GM12878 (cell line): Measurements from ENCODE around the gene CLDN25. TPM values are rescaled to one million over a fixed set of nuclear protein-coding genes. Genes with fewer than 3 reads are reported as not detected.

Experiments
- ATAC-seq: fragments of 200-7000 bp; cut with Tn5 transposase; 3 replicates; pipeline ENCODE4 v1.9.1; 2020; ENCODE audit warnings: mild to moderate bottlenecking, moderate library complexity
- BruUV-seq: library from RNA; stranded (reverse); fragments of 400-500 nt; replicated peaks from 2 replicates; lab custom pipeline; 2021; lab: Mats Ljungman, UMichigan
- CTCF ChIA-PET: fragments of 300-600 bp; sonication (Branson Sonifier 250); formaldehyde crosslinking; extraction: SDS; loops from one replicate; lab custom pipeline; 2021; ENCODE audit warnings: inconsistent platforms; lab: Yijun Ruan, JAX
- POLR2A ChIA-PET: fragments of 350-600 bp; formaldehyde crosslinking; extraction: SDS; loops from one replicate; lab custom pipeline; 2021; ENCODE audit warnings: inconsistent platforms; lab: Charles Lee
- RAD21 ChIA-PET: fragments of 300-600 bp; sonication (Branson Sonifier 250); formaldehyde crosslinking; loops from one replicate; lab custom pipeline; 2023; ENCODE audit warnings: antibody characterized with exemption; ENCODE audit not compliant: unreplicated experiment; lab: Charles Lee
- SMC1A ChIA-PET: fragments of 300-600 bp; sonication (Branson Sonifier 250); formaldehyde crosslinking; loops from one replicate; lab custom pipeline; 2023; ENCODE audit not compliant: unreplicated experiment, uncharacterized antibody; lab: Charles Lee
- DNase-seq: peaks from one replicate; pipeline ENCODE4 v3.0.0-alpha.2; 2011; ENCODE audit warnings: low read depth, low spot score
- FAIRE-seq: peaks from 3 replicates; lab custom pipeline; 2011; peaks lifted over from hg19 to GRCh38; lab: Jason Lieb, UNC
- H2AFZ ChIP-seq: 2 replicates; pipeline ENCODE4 v1.6.0; 2011; ENCODE audit warnings: low read depth, low read length, control low read depth; ENCODE audit not compliant: control insufficient read depth
- H3K27ac ChIP-seq: 2 replicates; pipeline ENCODE4 v1.5.1; 2011; ENCODE audit warnings: control low read depth; ENCODE audit not compliant: control insufficient read depth, insufficient read depth
- H3K27me3 ChIP-seq, 2 experiments: replicated peaks in 1 of 2; 2 replicates each; pipeline versions ENCODE4 v1.6.0 to v1.6.1; 2011; ENCODE audit warnings: low read length in 1 of 2; ENCODE audit not compliant: control insufficient read depth in 2 of 2, insufficient read depth in 2 of 2
- H3K36me3 ChIP-seq, 2 experiments: 2 replicates each; pipeline ENCODE4 v1.5.1; 2011; ENCODE audit warnings: low read length in 1 of 2; ENCODE audit not compliant: control insufficient read depth in 2 of 2, insufficient read depth in 2 of 2
- H3K4me1 ChIP-seq: 2 replicates; pipeline ENCODE4 v1.6.1; 2011; ENCODE audit warnings: mild to moderate bottlenecking, low read length, moderate library complexity, mixed read lengths; ENCODE audit not compliant: control insufficient read depth, insufficient read depth
- H3K4me2 ChIP-seq: 2 replicates; pipeline ENCODE4 v1.6.0; 2011; ENCODE audit warnings: control low read depth; ENCODE audit not compliant: control insufficient read depth, insufficient read depth
- H3K4me3 ChIP-seq: fragments of 200-600 bp; sonication (generic); 2 replicates; pipeline ENCODE4 v1.5.1; 2016
- H3K79me2 ChIP-seq: 2 replicates; pipeline ENCODE4 v1.6.0; 2011; ENCODE audit warnings: low read length; ENCODE audit not compliant: control insufficient read depth, insufficient read depth
- H3K9ac ChIP-seq: 2 replicates; pipeline ENCODE4 v1.8.0; 2011; ENCODE audit warnings: low read length, control low read depth, mixed read lengths; ENCODE audit not compliant: control insufficient read depth, insufficient read depth
- H3K9me3 ChIP-seq: replicated peaks from 3 replicates; pipeline ENCODE4 v1.5.1; 2011; ENCODE audit warnings: mild to moderate bottlenecking, low read length; ENCODE audit not compliant: control insufficient read depth, insufficient read depth
- H4K20me1 ChIP-seq: 2 replicates; pipeline ENCODE4 v1.6.0; 2011; ENCODE audit not compliant: control insufficient read depth, insufficient read depth
- ASH2L ChIP-seq: fragments of 300-600, 200-600 bp; sonication (generic); IDR thresholded peaks from 2 replicates; pipeline ENCODE4 v1.6.1; 2017; ENCODE audit warnings: low read depth, mild to moderate bottlenecking, borderline replicate concordance
- CBX3 ChIP-seq: fragments of 200-600 bp; sonication (generic); IDR thresholded peaks from 2 replicates; pipeline ENCODE4 v1.6.1; 2016; ENCODE audit warnings: low read depth, borderline replicate concordance
- CREB1 ChIP-seq: IDR thresholded peaks from 2 replicates; pipeline ENCODE4 v1.6.1; 2012; ENCODE audit warnings: low read depth, mild to moderate bottlenecking, inconsistent platforms
- HDGF ChIP-seq: fragments of 450-650 bp; IDR thresholded peaks from 2 replicates; pipeline ENCODE4 v1.6.1; 2016; ENCODE audit warnings: antibody characterized with exemption
- KAT2A ChIP-seq: conservative IDR thresholded peaks from 2 replicates; pipeline ENCODE4 v1.6.1; 2011; ENCODE audit warnings: low read depth, low read length; ENCODE audit not compliant: control insufficient read depth
- MEF2B ChIP-seq: fragments of 450-650 bp; IDR thresholded peaks from 2 replicates; pipeline ENCODE4 v1.6.1; 2018; ENCODE audit warnings: mild to moderate bottlenecking, moderate library complexity; ENCODE audit not compliant: partially characterized antibody, poor library complexity, severe bottlenecking
- MXI1 ChIP-seq: fragments of 150-350 bp; IDR thresholded peaks from 2 replicates; pipeline ENCODE4 v1.6.1; 2011; ENCODE audit warnings: low read depth, mild to moderate bottlenecking, inconsistent platforms, low read length, improper control_type of control experiment
- NKRF ChIP-seq: fragments of 450-650 bp; conservative IDR thresholded peaks from 2 replicates; pipeline ENCODE4 v1.6.1; 2017; ENCODE audit warnings: mild to moderate bottlenecking, moderate library complexity
- PAX8 ChIP-seq: fragments of 450-650 bp; IDR thresholded peaks from 2 replicates; pipeline ENCODE4 v1.6.1; 2017; ENCODE audit warnings: mild to moderate bottlenecking, moderate library complexity
- SP1 ChIP-seq: IDR thresholded peaks from one replicate; pipeline ENCODE4 v1.6.1; 2011; ENCODE audit warnings: low read depth, low read length
- STAT3 ChIP-seq: IDR thresholded peaks from 2 replicates; pipeline ENCODE4 v1.6.1; 2011; ENCODE audit warnings: low read depth, low read length, improper control_type of control experiment
- ZBTB4 ChIP-seq: fragments of 450-650 bp; formaldehyde crosslinking; IDR thresholded peaks from 2 replicates; pipeline ENCODE4 v1.4.0; 2022; ENCODE audit warnings: mild to moderate bottlenecking, moderate library complexity
- in situ Hi-C: fragments of 300-500 bp; cut with MboI; formaldehyde crosslinking; loops from 9 replicates; pipeline ENCODE4 v1.14.3; 2018; ENCODE audit warnings: mixed read lengths
- intact Hi-C: fragments of 100-400 bp; cut with micrococcal nuclease; formaldehyde crosslinking; loops from one replicate; pipeline ENCODE4 v1.14.2; 2022; ENCODE audit not compliant: unreplicated experiment
- polyA plus RNA-seq, 11 experiments: library from polyadenylated mRNA; depleted of rRNA in 4 of 11; unstranded in 6 of 11; stranded (reverse) in 5 of 11; fragments of >200 nt; fragmentation: Nextera tagmentation in 4 of 11; fragmentation: Illumina TruSeq in 1 of 11; extraction: Ambion mirVana in 4 of 11; extraction: Trizol in 1 of 11; gene quantifications; 1 replicate in 1 of 11; 2 replicates in 10 of 11; pipeline versions ENCODE4 v1.2.1 to v1.2.3, GENCODE V29; 2011 to 2016; ENCODE audit warnings: inconsistent platforms in 2 of 11, missing spikeins in 2 of 11, low read depth in 1 of 11
- total RNA-seq, 4 experiments: library from RNA; depleted of rRNA in 3 of 4; stranded (reverse); fragments of >200 nt in 3 of 4; fragmentation: Illumina TruSeq in 1 of 4; extraction: Trizol in 1 of 4; gene quantifications; 2 replicates each; pipeline versions ENCODE4 v1.2.1 to v1.2.3, GENCODE V29; 2013 to 2021
- TF ChIP-seq, protein P1 (sequence below): fragments of 450-650 bp; formaldehyde crosslinking; IDR thresholded peaks from 2 replicates; pipeline ENCODE4 v1.4.0; 2020; ENCODE audit warnings: mild to moderate bottlenecking, moderate library complexity

Gene CLDN25
- total and polyA plus RNA-seq, 10 of the 15 experiments (the other 5 are each of a cell fraction or from before 2014, with no cell fraction given): not detected

DNA sequence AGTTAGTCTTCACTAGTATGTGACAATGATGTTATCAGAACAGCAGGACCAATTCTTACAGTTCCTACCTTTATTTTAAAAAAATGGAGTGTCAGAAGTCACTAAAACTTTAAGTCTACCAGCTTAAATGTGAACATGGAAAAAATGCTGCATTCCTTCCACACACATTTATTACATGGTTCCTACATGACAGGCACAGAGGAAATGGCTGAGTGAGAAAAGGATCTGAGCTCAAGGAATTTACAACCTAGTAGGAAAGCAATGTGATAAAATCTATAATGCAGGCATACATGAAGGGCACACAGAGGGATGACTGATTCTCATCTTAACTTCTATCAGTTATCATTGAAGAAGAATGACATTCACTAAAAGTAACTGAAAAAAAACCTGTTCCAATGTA is 23.0 kb downstream of the CLDN25 start:
- no peak for TF ChIP-seq ZBTB4
- TF ChIP-seq HDGF: no peak
- no peak for TF ChIP-seq SP1
- TF ChIP-seq CREB1: no peak
- no peak for TF ChIP-seq ASH2L
- TF ChIP-seq KAT2A: no peak
- TF ChIP-seq STAT3: no peak
- TF ChIP-seq MXI1: no peak
- TF ChIP-seq CBX3: no peak
- TF ChIP-seq NKRF: no peak
- no peak for TF ChIP-seq PAX8
- TF ChIP-seq, protein P1, sequence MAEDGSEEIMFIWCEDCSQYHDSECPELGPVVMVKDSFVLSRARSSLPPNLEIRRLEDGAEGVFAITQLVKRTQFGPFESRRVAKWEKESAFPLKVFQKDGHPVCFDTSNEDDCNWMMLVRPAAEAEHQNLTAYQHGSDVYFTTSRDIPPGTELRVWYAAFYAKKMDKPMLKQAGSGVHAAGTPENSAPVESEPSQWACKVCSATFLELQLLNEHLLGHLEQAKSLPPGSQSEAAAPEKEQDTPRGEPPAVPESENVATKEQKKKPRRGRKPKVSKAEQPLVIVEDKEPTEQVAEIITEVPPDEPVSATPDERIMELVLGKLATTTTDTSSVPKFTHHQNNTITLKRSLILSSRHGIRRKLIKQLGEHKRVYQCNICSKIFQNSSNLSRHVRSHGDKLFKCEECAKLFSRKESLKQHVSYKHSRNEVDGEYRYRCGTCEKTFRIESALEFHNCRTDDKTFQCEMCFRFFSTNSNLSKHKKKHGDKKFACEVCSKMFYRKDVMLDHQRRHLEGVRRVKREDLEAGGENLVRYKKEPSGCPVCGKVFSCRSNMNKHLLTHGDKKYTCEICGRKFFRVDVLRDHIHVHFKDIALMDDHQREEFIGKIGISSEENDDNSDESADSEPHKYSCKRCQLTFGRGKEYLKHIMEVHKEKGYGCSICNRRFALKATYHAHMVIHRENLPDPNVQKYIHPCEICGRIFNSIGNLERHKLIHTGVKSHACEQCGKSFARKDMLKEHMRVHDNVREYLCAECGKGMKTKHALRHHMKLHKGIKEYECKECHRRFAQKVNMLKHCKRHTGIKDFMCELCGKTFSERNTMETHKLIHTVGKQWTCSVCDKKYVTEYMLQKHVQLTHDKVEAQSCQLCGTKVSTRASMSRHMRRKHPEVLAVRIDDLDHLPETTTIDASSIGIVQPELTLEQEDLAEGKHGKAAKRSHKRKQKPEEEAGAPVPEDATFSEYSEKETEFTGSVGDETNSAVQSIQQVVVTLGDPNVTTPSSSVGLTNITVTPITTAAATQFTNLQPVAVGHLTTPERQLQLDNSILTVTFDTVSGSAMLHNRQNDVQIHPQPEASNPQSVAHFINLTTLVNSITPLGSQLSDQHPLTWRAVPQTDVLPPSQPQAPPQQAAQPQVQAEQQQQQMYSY (CRISPR knock-in tag): no peak
- TF ChIP-seq MEF2B: no peak
- TF ChIP-seq, all 136 proteins: peak for 0
- Histone ChIP-seq H3K9me3 (no peaks in the 10 kb centered on the region), H3K4me2 (no peak overlapping the region), H3K79me2 (no peaks in the 10 kb centered on the region), H3K4me1 (no peaks in the 10 kb centered on the region), H3K36me3 (peaks cover 6 to 21% of the 10 kb centered on the region in 2 experiments), H3K9ac (no peak overlapping the region), H3K27me3 (no peaks in the 10 kb centered on the region), H3K4me3 (no peak overlapping the region), H3K27ac (no peak overlapping the region), H2AFZ (no peak overlapping the region), H4K20me1 (no peaks in the 10 kb centered on the region)
- ChIA-PET CTCF (interaction anchor here (1.0 to 1.8 kb wide), 2 partner anchors 93 to 459 kb away, joined by 4 to 6 read pairs; no protein-coding TSS in a partner anchor), RAD21 (no interaction called here), POLR2A (interaction anchor here (1.5 kb wide), 1 partner anchor 11 kb away, joined by 3 read pairs; no protein-coding TSS in a partner anchor), SMC1A (no interaction called here)
- in situ Hi-C loops: loop anchor here (10.0 kb wide), 1 partner anchor 462 kb away; no protein-coding TSS in a partner anchor
- no peak for ATAC-seq
- no peak for DNase-seq
- intact Hi-C loops: no loop called here
- BruUV-seq: no TSS peak
- FAIRE-seq: no peak
